T follicular helper cell (primary cell): ENCODE results near the gene MYH14.

Experiments
- DNase-seq: peaks from one replicate; pipeline ENCODE4 v3.0.0-alpha.2; 2020; ENCODE audit warnings: low read depth
- total RNA-seq, 2 experiments: gene quantifications; one replicate each; lab custom pipeline; 2026; lab: John Stamatoyannopoulos, UW

The MYH14 gene
- 0.06 to 0.09 reads per million in 2 experiments for total RNA-seq

- no peak for DNase-seq
These were observed at the start of gene MYH14 for GRCh38 chr19:50203281-50204080. TSS of gene MYH14 (plus strand) at chr19:50203622. CDS start at chr19:50210366, 6,744 bp downstream.

- DNase-seq: no peak
These were observed 48.9 kb upstream of the MYH14 start for GRCh38 chr19:50154529-50154928.

- no peak for DNase-seq
These were observed 47.8 kb upstream of the MYH14 start for GRCh38 chr19:50155520-50156109.

- DNase-seq: no peak
These were observed 44.8 kb upstream of the MYH14 start for GRCh38 chr19:50158577-50158976.

GRCh38 chr19:50159078-50159477 is 44.3 kb upstream of the MYH14 start:
- no peak for DNase-seq

- no peak for DNase-seq
These were observed 40.4 kb upstream of the MYH14 start, which contains the start of gene IZUMO2 for GRCh38 chr19:50162988-50163387. TSS of gene IZUMO2 (minus strand) at chr19:50163281. CDS start at chr19:50163194, 87 bp downstream.

GRCh38 chr19:50167314-50167721 is 36.1 kb upstream of the MYH14 start:
- DNase-seq: no peak

- no peak for DNase-seq
These were observed 31.7 kb upstream of the MYH14 start for GRCh38 chr19:50171752-50172151.

GRCh38 chr19:50172726-50173125 is 30.7 kb upstream of the MYH14 start:
- no peak for DNase-seq

- no peak for DNase-seq
These were observed 30.3 kb upstream of the MYH14 start for GRCh38 chr19:50173127-50173526.

GRCh38 chr19:50174100-50174793 is 29.2 kb upstream of the MYH14 start:
- DNase-seq: no peak

- DNase-seq: no peak
These were observed 27.5 kb upstream of the MYH14 start for GRCh38 chr19:50175924-50176323.

- DNase-seq: no peak
These were observed 26.6 kb upstream of the MYH14 start for GRCh38 chr19:50176775-50177174.

GRCh38 chr19:50178320-50178719 is 25.1 kb upstream of the MYH14 start:
- DNase-seq: no peak

GRCh38 chr19:50178859-50179537 is 24.4 kb upstream of the MYH14 start:
- DNase-seq: no peak

GRCh38 chr19:50181121-50181520 is 22.3 kb upstream of the MYH14 start:
- DNase-seq: no peak

- DNase-seq: no peak
These were observed 19.2 kb upstream of the MYH14 start for GRCh38 chr19:50184196-50184595.

- DNase-seq: no peak
These were observed 15.5 kb upstream of the MYH14 start for GRCh38 chr19:50187937-50188336.

- no peak for DNase-seq
These were observed 14.1 kb upstream of the MYH14 start for GRCh38 chr19:50189331-50189730.

GRCh38 chr19:50190439-50190891 is 13.0 kb upstream of the MYH14 start:
- DNase-seq: no peak

- DNase-seq: no peak
These were observed 12.2 kb upstream of the MYH14 start for GRCh38 chr19:50191216-50191615.
